Testis (tissue), 3 donors: ENCODE measurements around the gene SMURF2. TPM values are rescaled to one million over a fixed set of nuclear protein-coding genes. Genes with fewer than 3 reads are reported as not detected.

ENCODE experiments used
- DNase-seq: peaks from one replicate; pipeline ENCODE4 v3.0.0-alpha.2; 2019
- H3K27ac ChIP-seq, 2 donors: fragments of 200-600 bp; sonication (generic); one replicate each; pipeline ENCODE4 v1.5.1; 2019
- H3K27me3 ChIP-seq: fragments of 200-600 bp; sonication (generic); one replicate; pipeline ENCODE4 v1.5.1; 2019
- H3K36me3 ChIP-seq: fragments of 200-600 bp; sonication (generic); one replicate; pipeline ENCODE4 v1.5.1; 2017; ENCODE audit warnings: low read depth; ENCODE audit errors: missing control alignments
- H3K4me1 ChIP-seq: fragments of 200-600 bp; sonication (generic); one replicate; pipeline ENCODE4 v1.5.1; 2019
- H3K4me3 ChIP-seq, 2 donors: fragments of 200-600 bp; sonication (generic); one replicate each; pipeline ENCODE4 v1.5.1; 2017 to 2019
- H3K9me3 ChIP-seq: fragments of 200-600 bp; sonication (generic); one replicate; pipeline ENCODE4 v1.5.1; 2017
- CTCF ChIP-seq, 3 experiments: fragments of 450-650 bp in 2 of 3; fragments of 200-600 bp in 1 of 3; sonication (generic) in 1 of 3; IDR thresholded peaks; one replicate each; pipeline ENCODE4 v1.5.1; 2016 to 2019; ENCODE audit warnings: antibody characterized with exemption in 3 of 3, mild to moderate bottlenecking in 2 of 3, moderate library complexity in 1 of 3
- POLR2A ChIP-seq: fragments of 450-650 bp; IDR thresholded peaks from one replicate; pipeline ENCODE4 v1.6.1; 2017; ENCODE audit warnings: antibody characterized with exemption, mild to moderate bottlenecking, moderate library complexity
- WGBS, 2 donors: methylation state at CpG; one replicate each; pipeline ENCODE4 v1.1.5; 2018; 5-methylcytosine and 5-hydroxymethylcytosine counted together
- intact Hi-C: fragments of 100-400 bp; cut with DNase I; formaldehyde crosslinking; loops from one replicate; pipeline ENCODE4 v1.15.1; 2023; ENCODE audit warnings: low total_unique reads
- polyA plus RNA-seq: library from polyadenylated mRNA; stranded (reverse); fragments of 350-450 nt; fragmentation: Illumina TruSeq; extraction: RNeasy Lipid Tissue Mini Kit (QIAGEN cat#74804); gene quantifications from one replicate; pipeline ENCODE4 v1.2.3, GENCODE V29; 2014; ENCODE audit warnings: low read depth, low replicate concordance; ENCODE audit not compliant: insufficient read depth
- total RNA-seq, 2 donors: library from RNA; depleted of rRNA; stranded (reverse); fragments of >200 nt; gene quantifications; one replicate each; pipeline ENCODE4 v1.2.3, GENCODE V29; 2016

Gene SMURF2
- total and polyA plus RNA-seq, 3 donors from 2014 or later, result 28.9 to 50.0 (median 32.2) TPM

- no peaks in the 10 kb centered on the region for H3K36me3 ChIP-seq
- H3K9me3 ChIP-seq, result no peaks in the 10 kb centered on the region
- H3K4me3 ChIP-seq, result no peak overlapping the region
- no peak for DNase-seq
- H3K27ac ChIP-seq, result no peak overlapping the region
- TF ChIP-seq POLR2A (no peak), CTCF (IDR thresholded peaks at IDR 0.05) (no peak)
- intact Hi-C loops, result no loop called here
- no peaks in the 10 kb centered on the region for H3K27me3 ChIP-seq
- no peaks in the 10 kb centered on the region for H3K4me1 ChIP-seq
Observed at GRCh38 chr17:64565563-64565962, 96.5 kb downstream of the SMURF2 start.

GRCh38 chr17:64564098-64564497 is 98.0 kb downstream of the SMURF2 start:
- no peaks in the 10 kb centered on the region for H3K4me1 ChIP-seq
- no peaks in the 10 kb centered on the region for H3K27me3 ChIP-seq
- H3K27ac ChIP-seq, result no peak overlapping the region
- H3K9me3 ChIP-seq, result no peaks in the 10 kb centered on the region
- TF ChIP-seq CTCF (IDR thresholded peaks at IDR 0.05), result no peak
- TF ChIP-seq POLR2A, result no peak
- DNase-seq, result no peak
- 88 to 90% methylated on average over 1 of the region's 1 CpG for WGBS, 2 donors
- H3K36me3 ChIP-seq, result no peaks in the 10 kb centered on the region
- H3K4me3 ChIP-seq, result no peak overlapping the region
- intact Hi-C loops, result no loop called here

GRCh38 chr17:64555281-64555680 is 106.8 kb downstream of the SMURF2 start:
- Histone ChIP-seq H3K36me3 (no peaks in the 10 kb centered on the region), H3K27me3 (no peaks in the 10 kb centered on the region), H3K4me3 (no peak overlapping the region), H3K27ac (no peak overlapping the region), H3K4me1 (peaks cover 5% of the 10 kb centered on the region), H3K9me3 (no peaks in the 10 kb centered on the region)
- 45 to 62% methylated on average over 4 of the region's 4 CpGs for WGBS, 2 donors
- intact Hi-C loops, result no loop called here
- no peak for TF ChIP-seq CTCF (IDR thresholded peaks at IDR 0.05)
- TF ChIP-seq POLR2A, result no peak
- no peak for DNase-seq

- Histone ChIP-seq H3K9me3 (no peaks in the 10 kb centered on the region), H3K4me3 (no peak overlapping the region), H3K4me1 (peaks cover 5% of the 10 kb centered on the region), H3K27me3 (no peaks in the 10 kb centered on the region), H3K36me3 (no peaks in the 10 kb centered on the region), H3K27ac (no peak overlapping the region)
- intact Hi-C loops, result no loop called here
- TF ChIP-seq CTCF (IDR thresholded peaks at IDR 0.05) (no peak), POLR2A (no peak)
- no peak for DNase-seq
Observed at GRCh38 chr17:64554028-64554637, 108.0 kb downstream of the SMURF2 start.

- WGBS, 2 donors, result 93 to 95% methylated on average over 5 of the region's 5 CpGs
- Histone ChIP-seq H3K4me3 (no peak overlapping the region), H3K27ac (no peak overlapping the region)
Observed at GRCh38 chr17:64551461-64551860, 110.6 kb downstream of the SMURF2 start.

More at GRCh38 chr17:64551461-64551860, 110.6 kb downstream of the SMURF2 start:
- Histone ChIP-seq H3K4me1 (peaks cover 5% of the 10 kb centered on the region), H3K27me3 (no peaks in the 10 kb centered on the region), H3K36me3 (no peaks in the 10 kb centered on the region), H3K9me3 (no peaks in the 10 kb centered on the region)
- intact Hi-C loops, result no loop called here
- DNase-seq, result no peak
- TF ChIP-seq POLR2A (no peak), CTCF (IDR thresholded peaks at IDR 0.05) (no peak)
